Subcutaneous adipose tissue (tissue), 4 donors: Measurements from ENCODE around the gene PDCD1. TPM values are rescaled to one million over a fixed set of nuclear protein-coding genes. Genes with fewer than 3 reads are reported as not detected.

Source experiments
- total RNA-seq, 4 donors: library from RNA; depleted of rRNA; stranded (reverse); fragments of >200 nt; gene quantifications; one replicate each; pipeline ENCODE4 v1.1.0, GENCODE V29; 2016
- TF ChIP-seq, protein P1 (sequence below): fragments of 450-650 bp; IDR thresholded peaks from one replicate; pipeline ENCODE4 v1.5.1; 2016; ENCODE audit warnings: low read depth, mild to moderate bottlenecking, control low read depth, antibody characterized with exemption, moderate library complexity

Gene PDCD1
- total RNA-seq, 4 donors from 2014 or later, result 0.44 to 0.57 (median 0.51) TPM; not detected in 1

DNA sequence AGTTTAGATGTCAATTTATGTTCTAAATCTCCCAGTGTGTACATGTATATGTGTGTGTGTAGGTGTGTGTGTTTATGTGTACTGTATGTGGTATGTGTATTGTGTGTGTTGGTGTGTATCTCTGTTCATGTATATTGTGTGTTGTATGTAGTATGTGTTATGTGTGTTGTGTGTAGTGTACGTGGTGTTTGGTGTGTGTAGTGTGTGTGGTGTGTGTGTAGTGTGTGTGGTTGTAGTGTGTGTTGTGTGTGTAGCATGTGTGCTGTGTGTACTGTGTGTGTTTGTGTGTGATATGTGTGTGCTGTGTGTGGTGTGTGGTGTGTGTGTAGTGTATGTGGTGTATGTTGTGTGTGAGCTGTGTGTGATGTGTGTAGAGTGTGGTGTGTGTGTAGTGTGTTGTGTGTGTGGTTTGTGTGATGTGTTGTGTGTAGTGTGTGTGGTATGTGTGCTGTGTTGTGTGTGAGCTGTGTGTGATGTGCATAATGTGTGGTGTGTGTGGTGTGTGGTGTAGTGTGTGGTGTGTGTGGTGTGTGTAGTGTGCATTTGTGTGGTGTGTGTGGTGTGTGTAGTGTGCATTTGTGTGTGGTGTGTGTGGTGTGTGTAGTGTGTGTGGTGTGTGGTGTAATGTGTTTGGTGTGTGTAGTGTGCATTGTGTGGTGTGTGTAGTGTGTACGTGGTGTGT, 5.6 kb upstream of the PDCD1 start:
- TF ChIP-seq, protein P1, sequence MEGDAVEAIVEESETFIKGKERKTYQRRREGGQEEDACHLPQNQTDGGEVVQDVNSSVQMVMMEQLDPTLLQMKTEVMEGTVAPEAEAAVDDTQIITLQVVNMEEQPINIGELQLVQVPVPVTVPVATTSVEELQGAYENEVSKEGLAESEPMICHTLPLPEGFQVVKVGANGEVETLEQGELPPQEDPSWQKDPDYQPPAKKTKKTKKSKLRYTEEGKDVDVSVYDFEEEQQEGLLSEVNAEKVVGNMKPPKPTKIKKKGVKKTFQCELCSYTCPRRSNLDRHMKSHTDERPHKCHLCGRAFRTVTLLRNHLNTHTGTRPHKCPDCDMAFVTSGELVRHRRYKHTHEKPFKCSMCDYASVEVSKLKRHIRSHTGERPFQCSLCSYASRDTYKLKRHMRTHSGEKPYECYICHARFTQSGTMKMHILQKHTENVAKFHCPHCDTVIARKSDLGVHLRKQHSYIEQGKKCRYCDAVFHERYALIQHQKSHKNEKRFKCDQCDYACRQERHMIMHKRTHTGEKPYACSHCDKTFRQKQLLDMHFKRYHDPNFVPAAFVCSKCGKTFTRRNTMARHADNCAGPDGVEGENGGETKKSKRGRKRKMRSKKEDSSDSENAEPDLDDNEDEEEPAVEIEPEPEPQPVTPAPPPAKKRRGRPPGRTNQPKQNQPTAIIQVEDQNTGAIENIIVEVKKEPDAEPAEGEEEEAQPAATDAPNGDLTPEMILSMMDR, result no peak

DNA sequence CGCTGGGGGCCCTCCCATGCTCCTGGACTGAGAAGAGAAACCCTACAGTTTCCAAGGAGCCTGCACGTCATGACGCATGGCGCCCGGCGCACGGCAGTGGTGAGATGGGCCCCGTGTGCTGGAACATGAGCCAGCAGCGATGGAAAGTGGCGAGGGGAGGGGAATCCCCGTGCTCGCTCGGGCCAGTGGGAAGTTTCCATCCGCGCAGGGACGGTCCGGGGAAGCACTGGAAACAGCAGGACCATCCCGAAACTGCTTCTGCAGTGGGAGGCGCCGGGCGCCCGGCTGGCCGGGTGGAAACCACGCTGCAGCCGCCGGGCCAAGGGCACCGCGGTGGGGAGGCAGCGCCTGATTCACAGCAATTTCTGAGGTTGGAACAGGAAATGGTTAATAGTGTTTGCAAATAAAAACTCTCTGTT, 4.9 kb upstream of the PDCD1 start:
- TF ChIP-seq, protein P1, result no peak

DNA sequence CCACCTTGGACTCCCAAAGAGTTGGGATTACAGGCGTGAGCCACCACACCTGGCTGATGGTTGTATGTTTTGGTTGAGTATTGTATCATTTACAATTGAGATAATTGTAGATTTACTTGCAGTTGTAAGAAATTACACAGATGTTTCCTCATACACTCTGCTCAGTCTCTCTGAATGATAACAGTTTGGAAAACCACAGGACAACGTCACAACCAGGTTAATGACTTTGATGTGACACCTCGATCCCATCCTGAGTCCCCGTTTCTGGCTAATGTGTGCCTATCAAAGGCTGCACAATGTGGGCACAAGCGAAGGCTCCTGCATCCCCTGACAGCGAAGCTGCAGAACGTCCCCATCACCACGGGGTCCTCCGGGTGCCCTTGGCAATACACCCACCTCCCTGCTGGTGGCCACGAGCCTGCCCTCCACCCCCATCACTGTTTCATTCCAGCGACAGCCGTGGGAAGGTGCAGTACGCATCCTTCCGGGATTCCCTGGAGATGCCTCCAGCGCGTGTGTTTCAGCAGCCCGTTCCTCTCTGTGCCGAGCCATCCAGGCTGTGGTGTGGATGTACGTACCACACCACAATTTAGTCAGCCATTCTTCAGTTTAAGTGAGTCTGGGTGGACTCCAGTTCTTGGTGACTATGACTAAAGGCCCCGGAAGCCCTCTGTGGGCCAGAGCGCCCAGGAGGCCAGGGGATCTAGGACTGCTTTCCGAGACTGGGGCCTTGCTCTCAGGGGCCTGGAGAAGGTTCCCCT, 4.3 kb upstream of the PDCD1 start:
- TF ChIP-seq, protein P1, result no peak

DNA sequence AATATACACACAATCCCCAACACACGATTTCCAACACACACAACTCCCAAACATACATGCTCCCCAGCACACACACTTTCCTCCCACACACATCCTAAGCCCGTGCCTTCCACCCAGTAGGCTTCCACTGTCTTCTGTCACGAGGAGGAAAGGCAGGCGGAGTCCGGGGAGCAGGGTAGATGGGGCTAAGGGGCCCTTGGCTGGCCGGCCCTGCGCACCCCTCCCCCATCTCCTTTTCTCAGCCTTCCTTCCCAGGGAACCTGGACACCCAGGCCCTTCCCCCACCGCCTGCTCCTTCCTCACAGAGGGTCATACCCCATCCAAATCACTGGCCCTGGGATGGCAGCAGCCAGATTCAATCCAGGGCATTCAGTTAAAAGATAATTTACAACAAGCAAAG, 3.4 kb upstream of the PDCD1 start:
- TF ChIP-seq, protein P1, result no peak

DNA sequence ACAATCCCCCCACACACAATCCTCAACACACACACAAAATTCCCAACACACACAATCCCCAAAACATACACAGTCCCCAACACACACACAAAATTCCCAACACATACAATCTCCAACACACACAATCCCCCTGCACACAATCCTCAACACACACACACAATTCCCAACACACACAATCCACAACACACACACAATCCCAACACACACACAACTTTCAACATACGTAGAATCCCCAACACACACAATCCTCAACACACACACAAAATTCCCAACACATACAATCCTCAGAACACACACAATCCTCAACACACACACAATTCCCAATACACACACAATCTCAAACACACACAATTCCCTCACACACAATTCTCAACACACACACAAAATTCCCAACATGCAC, 2.6 kb upstream of the PDCD1 start:
- TF ChIP-seq, protein P1, result no peak

DNA sequence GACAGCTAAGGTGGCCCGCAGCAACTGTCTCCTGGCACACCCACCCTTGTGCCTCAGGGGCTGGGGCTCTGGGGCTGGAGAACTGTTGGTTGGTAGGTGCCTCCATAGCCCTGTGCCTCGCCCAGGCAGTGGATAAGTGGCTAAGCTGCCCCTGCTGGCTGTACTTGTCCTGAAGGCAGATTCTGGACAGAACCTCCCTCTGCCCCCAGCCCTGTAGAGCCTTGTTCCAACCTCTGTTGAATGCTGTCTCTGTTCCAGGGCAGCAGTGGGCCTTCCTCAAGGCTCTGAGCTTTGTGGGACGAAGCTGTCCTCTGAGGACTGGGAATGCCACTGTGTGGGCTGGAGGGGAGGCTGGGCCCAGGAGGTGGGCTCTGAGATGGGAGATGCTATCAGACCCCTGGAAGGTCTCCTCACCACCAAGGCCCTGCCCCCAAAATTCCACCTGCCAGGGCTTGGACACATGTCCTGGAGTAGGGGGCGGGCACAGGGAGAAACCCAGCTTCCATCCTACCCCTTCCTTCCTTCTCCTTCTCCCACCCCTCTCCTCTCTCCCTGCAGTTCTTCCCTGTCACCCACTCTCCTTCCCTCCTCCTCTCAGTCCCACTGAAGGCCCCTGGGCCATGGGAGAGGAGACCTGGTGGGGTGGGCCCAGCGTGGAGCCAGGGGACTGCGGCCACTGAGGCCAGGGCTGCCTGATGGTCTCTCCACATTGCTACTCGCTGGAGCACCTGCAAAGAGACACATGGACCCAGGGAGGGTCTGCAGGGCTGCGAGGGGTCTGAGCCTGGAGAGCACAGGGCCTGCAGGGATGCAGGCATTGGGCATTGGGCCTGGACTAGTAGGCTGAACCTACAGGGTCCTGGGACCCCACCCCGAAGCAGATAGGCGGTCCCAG, 1.7 kb upstream of the PDCD1 start:
- TF ChIP-seq, protein P1, result no peak
